Measurements from ENCODE around the gene BBS4. TPM values are rescaled to one million over a fixed set of nuclear protein-coding genes. Genes with fewer than 3 reads are reported as not detected.

The BBS4 gene
- total RNA-seq = 21.4 and 23.8 TPM in 2 replicates

GRCh38 chr15:72685925-72686794 is at the start of gene BBS4, which contains the start of gene HIGD2B:
BBS4 (plus strand) TSS chr15:72686207; CDS start chr15:72686228, 21 bp downstream.
HIGD2B (minus strand) TSS chr15:72686182; CDS start chr15:72676374, 9,808 bp downstream.

GRCh38 chr15:72654397-72654796 is 31.6 kb upstream of the BBS4 start, which contains the start of gene GOLGA6B:
GOLGA6B (plus strand) TSS chr15:72654697; CDS start chr15:72654738, 41 bp downstream.

DNA sequence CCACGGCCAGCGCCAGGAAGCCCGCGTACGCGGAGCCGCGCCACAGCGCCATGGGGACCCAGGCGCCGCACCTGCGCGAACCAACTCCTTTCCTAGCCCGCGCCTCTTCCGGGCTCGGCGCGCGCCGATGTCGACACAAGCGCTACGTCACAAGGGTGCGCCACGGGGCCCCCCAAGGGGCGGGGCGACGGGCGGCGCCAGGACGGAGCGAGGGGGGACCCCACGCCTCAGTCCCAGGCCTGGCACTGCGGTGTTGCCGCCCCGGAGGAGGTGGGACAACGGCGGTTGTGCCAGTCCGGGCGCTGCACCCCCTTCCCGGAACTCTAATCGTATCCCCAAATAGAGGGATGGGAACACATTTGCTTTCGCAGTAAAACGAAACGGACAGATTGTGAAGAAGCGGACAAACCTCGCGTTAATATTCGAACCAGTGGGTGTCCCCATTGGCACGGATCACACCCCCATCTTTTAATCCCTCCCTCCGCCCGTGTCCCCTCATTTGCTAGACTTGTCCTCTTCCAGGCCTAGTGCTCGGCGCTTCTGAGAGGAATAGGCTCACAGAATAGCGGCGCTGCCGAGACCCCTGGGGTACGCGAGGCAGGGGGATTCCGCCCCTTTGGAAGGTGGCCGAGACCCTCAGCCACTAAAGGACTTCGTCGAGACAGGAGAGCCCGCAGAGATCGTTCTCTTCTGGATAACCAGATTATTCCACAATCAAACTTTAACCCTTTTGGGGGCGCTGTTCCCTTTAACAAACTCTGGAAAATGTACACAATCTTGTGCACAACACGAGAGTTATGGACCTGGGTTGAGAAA is 97.8 kb downstream of the BBS4 start, which contains the start of gene ADPGK:
Gene ADPGK (minus strand): TSS at position 119 of the 816 bp plus-strand sequence. CDS start 67 bp downstream, at position 52.

Other genes with a start within 250 kb of the BBS4 start
- 27.3 and 36.9 TPM in 2 replicates for gene ARIH1, start 211.9 kb upstream of the BBS4 start, total RNA-seq
- not detected in 2 replicates for gene GOLGA6B, start 31.5 kb upstream of the BBS4 start, total RNA-seq
- not detected in 2 replicates for gene HIGD2B, start within 50 bp of the BBS4 start, total RNA-seq
- 61.9 and 78.5 TPM in 2 replicates for gene ADPGK, start 97.6 kb downstream of the BBS4 start, total RNA-seq